NT2/D1 (cell line): Measurements from ENCODE around the gene ARSB.
A peak's percentile ranks its signal among the peaks of the same experiment; 100 is the strongest.

Experiments
- DNase-seq: peaks from one replicate; pipeline ENCODE4 v3.0.0-alpha.2; 2011; ENCODE audit warnings: low read depth, low spot score
- H3K27me3 ChIP-seq: 2 replicates; pipeline ENCODE4 v1.6.0; 2011; ENCODE audit warnings: mild to moderate bottlenecking; ENCODE audit not compliant: insufficient read length, insufficient read depth
- H3K36me3 ChIP-seq: 2 replicates; pipeline ENCODE4 v1.6.1; 2011; ENCODE audit warnings: mild to moderate bottlenecking, low read length, mixed read lengths; ENCODE audit not compliant: insufficient read depth, insufficient read length
- H3K4me1 ChIP-seq: 2 replicates; pipeline ENCODE4 v1.5.1; 2011; ENCODE audit not compliant: insufficient read depth, insufficient read length
- H3K4me3 ChIP-seq: 2 replicates; pipeline ENCODE4 v1.5.1; 2011; ENCODE audit warnings: low read depth; ENCODE audit not compliant: insufficient read length
- H3K9ac ChIP-seq: 2 replicates; pipeline ENCODE4 v1.6.0; 2011; ENCODE audit warnings: low read depth; ENCODE audit not compliant: insufficient read length
- H3K9me3 ChIP-seq: 2 replicates; pipeline ENCODE4 v1.5.1; 2011; ENCODE audit warnings: mild to moderate bottlenecking, low read length; ENCODE audit not compliant: insufficient read depth
- SUZ12 ChIP-seq: IDR thresholded peaks from 2 replicates; pipeline ENCODE4 v1.6.1; 2011; ENCODE audit not compliant: insufficient read length, insufficient read depth; ENCODE audit errors: extremely low read depth
- YY1 ChIP-seq: IDR thresholded peaks from 2 replicates; pipeline ENCODE4 v1.6.1; 2011; ENCODE audit not compliant: insufficient read length, insufficient read depth
- ZNF274 ChIP-seq: IDR thresholded peaks from 2 replicates; pipeline ENCODE4 v1.6.1; 2011; ENCODE audit warnings: mild to moderate bottlenecking, low read depth, low read length

The ARSB gene

DNA sequence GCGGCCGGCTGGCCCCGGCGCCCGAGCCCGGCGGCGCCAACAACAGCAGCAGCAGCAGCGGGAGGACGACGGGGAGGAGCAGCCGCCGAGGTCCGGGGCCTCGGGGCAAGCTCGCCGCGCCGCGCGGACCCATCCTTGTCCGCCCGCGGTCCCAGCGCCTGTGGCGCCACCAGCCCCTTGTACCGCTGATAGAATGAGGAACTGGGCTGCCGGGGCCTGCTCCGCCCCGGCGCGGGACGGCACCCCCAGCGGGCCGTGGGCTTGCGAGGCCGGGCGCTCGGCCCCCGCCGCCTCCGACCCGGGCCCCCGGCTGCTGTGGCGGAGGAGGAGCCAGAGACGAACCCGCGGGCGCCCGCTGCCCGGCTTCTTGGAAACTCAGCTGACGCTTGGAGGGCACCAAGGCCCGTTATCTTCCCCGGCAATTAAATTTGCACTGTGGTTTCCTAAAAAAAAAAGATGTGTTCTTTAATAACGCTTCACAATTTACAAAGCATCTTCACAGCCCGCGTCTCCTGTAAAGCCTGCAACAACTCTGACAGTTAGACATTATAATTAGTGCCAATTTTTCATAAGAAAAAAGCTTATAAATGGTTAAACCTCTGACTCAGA, at the start of gene ARSB:
Gene ARSB (minus strand): TSS at position 195 of the 609 bp plus-strand sequence. CDS start 62 bp downstream, at position 133.
- Histone ChIP-seq H3K9ac (peak within 1 kb of the TSS; percentile 90), H3K9me3 (no peaks in the 10 kb centered on the region), H3K4me3 (peak within 1 kb of the TSS; percentile 69), H3K36me3 (no peaks in the 10 kb centered on the region), H3K27me3 (peaks cover 5% of the 10 kb centered on the region), H3K4me1 (peaks cover 1% of the 10 kb centered on the region)
- TF ChIP-seq YY1: no peak
- TF ChIP-seq ZNF274: no peak
- no peak for TF ChIP-seq SUZ12
- no peak for DNase-seq

DNA sequence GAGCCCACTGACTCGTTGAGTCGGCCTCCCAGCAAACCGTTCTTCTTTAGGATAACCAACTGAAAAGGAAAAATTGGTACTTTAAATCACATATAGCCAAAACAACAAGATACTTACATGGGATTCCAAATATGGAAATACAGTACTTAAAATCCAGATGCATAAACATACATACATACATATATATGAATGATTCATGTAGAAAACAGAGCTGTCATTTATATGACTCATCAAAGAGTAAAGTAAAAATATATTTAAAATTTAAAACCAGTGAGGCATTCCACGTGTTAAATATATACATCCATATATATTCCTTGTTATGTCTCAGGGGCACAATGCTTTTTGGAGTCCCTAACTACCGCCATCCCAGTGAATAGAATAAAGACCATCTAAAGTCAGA, 47.7 kb upstream of the ARSB start:
- Histone ChIP-seq H3K27me3 (no peaks in the 10 kb centered on the region), H3K9ac (no peak overlapping the region), H3K4me1 (no peaks in the 10 kb centered on the region), H3K4me3 (no peak overlapping the region), H3K9me3 (no peaks in the 10 kb centered on the region), H3K36me3 (no peaks in the 10 kb centered on the region)
- DNase-seq: no peak
- TF ChIP-seq ZNF274 (no peak), YY1 (no peak), SUZ12 (no peak)

DNA sequence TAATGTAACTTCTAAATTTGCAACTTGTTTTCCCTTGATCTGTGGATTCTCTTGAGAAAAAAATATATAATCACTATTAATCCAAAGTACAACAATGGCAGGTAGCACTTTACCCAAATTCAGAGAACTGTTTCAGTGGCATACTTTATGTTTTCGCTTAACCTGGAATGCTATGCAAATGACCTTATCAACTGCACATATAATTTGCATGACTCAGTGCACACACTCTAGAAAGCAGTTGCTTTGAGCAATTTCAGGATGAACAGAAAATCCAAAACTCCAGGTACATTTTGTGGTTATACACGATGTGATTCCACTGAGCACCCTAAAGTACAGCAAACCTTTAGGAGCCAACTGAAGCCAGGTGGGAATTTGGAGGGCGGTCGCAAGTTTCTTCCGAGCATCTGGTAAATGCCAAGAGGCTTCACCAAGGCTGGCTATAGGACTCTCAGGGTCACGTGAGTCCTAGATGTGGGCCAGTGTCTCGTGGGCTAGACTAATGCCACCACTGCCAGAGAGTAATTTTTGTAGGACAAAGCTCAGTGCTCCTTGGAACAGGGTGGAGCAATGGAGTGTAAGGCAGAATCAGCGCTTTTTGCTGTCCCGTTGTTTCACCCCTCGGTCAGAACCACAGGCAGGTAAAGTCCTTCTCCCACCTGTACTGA, 47.1 kb upstream of the ARSB start:
- DNase-seq: no peak
- no peaks in the 10 kb centered on the region for H3K36me3 ChIP-seq
- TF ChIP-seq YY1 (no peak), SUZ12 (no peak), ZNF274 (no peak)

DNA sequence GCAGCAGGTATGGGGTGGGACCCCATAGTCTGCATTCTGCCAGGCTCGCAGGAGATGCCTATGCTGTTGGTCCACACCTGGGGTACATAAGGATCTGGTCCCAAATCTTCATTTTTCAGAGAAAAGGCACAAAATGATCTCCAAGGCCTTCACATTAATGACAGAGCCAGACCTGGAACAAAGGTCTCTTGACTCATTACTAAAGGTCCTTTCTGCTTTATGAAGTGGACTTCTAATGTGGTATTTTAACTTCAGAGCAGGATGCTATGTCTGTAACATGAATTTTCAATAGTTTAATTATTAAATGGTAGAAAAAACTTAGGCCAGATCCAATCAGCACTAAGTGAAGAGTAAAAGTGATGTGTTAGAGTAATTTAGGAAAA, 46.4 kb upstream of the ARSB start:
- Histone ChIP-seq H3K27me3 (no peaks in the 10 kb centered on the region), H3K36me3 (no peaks in the 10 kb centered on the region), H3K4me3 (no peak overlapping the region), H3K9ac (no peak overlapping the region), H3K9me3 (no peaks in the 10 kb centered on the region), H3K4me1 (no peaks in the 10 kb centered on the region)
- no peak for TF ChIP-seq YY1
- no peak for TF ChIP-seq SUZ12
- no peak for TF ChIP-seq ZNF274
- no peak for DNase-seq

More for the DNA sequence above, 47.1 kb upstream of the ARSB start:
- Histone ChIP-seq H3K9ac (no peak overlapping the region), H3K9me3 (no peaks in the 10 kb centered on the region), H3K4me1 (no peaks in the 10 kb centered on the region), H3K4me3 (no peak overlapping the region), H3K27me3 (no peaks in the 10 kb centered on the region)

DNA sequence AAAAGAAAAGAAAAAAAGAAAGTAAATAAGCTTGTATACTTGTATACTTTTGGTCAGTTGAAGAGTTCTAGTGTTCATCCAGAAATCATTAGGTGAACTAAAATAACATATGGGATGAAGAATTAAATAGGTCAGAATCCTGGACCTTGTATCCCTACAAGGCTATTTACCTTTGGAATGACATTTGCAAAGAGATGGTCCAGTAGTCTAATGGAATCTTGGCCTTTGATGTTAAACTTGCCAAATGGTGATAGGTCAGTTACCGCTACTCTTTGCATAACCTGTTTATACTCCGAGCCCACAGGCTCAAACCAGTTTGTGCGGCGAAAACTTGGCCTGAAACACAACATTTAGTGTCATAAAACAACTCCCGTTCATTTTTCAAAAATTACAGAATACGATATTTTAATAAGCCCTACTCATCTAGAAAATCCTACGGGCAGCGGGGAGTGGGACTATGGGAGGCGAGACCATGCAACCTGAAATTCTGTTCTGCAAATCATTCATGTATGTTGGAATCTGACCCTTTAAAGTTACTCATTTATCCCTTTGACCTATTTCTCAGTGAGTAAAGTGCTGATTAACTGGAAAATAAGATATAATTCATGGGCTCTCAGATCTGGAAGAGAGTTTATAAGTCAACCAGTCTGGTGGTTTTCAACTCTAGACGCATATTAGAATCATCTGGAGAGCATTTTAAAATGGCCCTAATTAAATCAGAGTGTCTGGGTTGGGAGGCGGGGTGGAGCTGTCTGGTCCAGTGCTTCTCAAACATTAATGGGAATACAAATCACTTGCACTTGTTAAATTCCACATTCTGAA, 45.8 kb upstream of the ARSB start:
- Histone ChIP-seq H3K4me1 (no peaks in the 10 kb centered on the region), H3K36me3 (no peaks in the 10 kb centered on the region)

DNA sequence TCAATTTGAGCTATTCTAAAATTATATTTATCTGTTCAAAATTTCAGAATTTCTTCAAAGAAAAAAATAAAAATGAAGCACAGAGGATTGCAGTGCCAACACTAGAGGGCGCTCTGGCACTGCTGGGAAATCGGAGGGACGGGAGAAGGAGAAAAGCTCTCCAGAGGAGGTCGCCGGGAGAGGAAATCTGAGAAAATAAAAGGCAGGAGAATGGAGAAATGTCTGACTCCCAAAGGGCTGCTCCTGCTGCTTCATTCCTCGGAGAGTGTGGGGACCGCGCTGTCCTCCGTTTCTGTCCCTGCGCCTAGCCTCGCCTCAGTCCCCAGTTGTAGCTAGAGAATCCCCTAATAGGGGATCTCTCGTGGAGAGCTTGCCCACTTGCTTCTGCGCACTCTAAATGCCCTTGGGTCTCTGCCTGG, 40.0 kb upstream of the ARSB start:
- H3K36me3 ChIP-seq: no peaks in the 10 kb centered on the region
- H3K9me3 ChIP-seq: no peaks in the 10 kb centered on the region
- no peaks in the 10 kb centered on the region for H3K4me1 ChIP-seq
- peak overlapping the region; percentile 46 for H3K9ac ChIP-seq
- no peaks in the 10 kb centered on the region for H3K27me3 ChIP-seq
- TF ChIP-seq ZNF274 (no peak), YY1 (no peak), SUZ12 (no peak)
- DNase-seq: peak; percentile 57
- no peak overlapping the region for H3K4me3 ChIP-seq

More for the DNA sequence above, 45.8 kb upstream of the ARSB start:
- no peaks in the 10 kb centered on the region for H3K27me3 ChIP-seq
- no peak for TF ChIP-seq ZNF274
- TF ChIP-seq SUZ12: no peak
- no peak for TF ChIP-seq YY1
- no peak for DNase-seq
- no peak overlapping the region for H3K4me3 ChIP-seq
- H3K9me3 ChIP-seq: no peaks in the 10 kb centered on the region
- no peak overlapping the region for H3K9ac ChIP-seq

DNA sequence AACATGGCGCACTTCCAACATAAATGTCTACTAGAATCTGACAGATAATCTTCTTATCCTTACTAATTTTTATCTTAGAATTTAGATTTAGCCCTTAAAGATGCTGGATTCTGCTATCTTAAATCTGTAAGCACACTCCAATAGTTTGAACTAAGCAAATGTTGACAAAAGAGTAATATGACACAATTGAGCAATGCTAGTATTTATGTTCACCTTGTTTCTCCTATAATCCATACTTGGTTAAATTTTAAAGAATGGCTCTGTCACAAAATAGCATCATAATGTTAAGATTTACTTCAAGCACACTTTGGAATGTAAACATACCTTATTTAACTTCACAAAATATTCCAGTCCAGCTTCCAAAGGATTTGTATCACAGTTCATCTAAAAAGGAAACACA, 38.8 kb upstream of the ARSB start:
- no peaks in the 10 kb centered on the region for H3K9me3 ChIP-seq
- no peak overlapping the region for H3K9ac ChIP-seq
- TF ChIP-seq SUZ12 (no peak), ZNF274 (no peak), YY1 (no peak)
- no peak for DNase-seq
- H3K4me1 ChIP-seq: no peaks in the 10 kb centered on the region
- H3K4me3 ChIP-seq: no peak overlapping the region
- H3K27me3 ChIP-seq: no peaks in the 10 kb centered on the region
- no peaks in the 10 kb centered on the region for H3K36me3 ChIP-seq
